ENCODE data around the gene RFC3.

Gene RFC3

GRCh38 chr13:33875618-33876401 is 57.9 kb downstream of the RFC3 start:
- H3K4me3 ChIP-seq (replicated peaks; ENCODE audit: insufficient read depth, low read length): no peak overlapping the region
- DNase-seq (ENCODE audit: low read depth in 1 of 2, low spot score in 1 of 2): no peak
- H3K27ac ChIP-seq (replicated peaks): no peak overlapping the region

DNA sequence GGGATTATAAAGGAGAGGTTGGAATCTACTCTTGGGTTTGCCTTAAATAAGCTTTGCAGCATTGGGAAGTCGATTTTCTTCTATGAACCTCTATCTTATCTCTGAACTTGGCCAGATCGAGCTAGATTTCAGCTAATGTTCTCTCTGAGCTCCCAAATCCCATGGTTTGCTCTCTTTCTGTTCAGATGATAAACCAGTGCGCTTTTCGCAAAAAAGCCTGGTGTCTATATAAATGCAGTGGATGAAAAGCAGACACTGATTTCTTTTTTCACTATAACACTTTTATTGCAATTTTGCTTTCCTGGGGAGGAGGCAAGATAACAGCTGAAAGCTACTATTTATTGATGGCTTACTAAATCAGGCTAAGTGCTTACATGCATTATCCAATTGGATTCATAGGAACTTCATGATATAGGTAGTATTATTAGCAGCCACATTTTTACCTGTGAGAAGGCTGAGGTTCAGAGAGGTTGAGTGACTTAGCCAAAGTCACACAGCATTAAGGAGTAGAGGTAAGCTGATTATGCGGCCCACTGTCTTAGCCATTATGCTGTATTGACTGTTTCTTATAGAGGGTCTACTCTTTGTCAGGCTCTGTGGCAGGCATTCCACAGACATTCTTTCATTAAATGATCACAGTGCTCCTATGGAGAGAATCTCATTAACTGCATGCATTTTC is 58.9 kb downstream of the RFC3 start:
- no peak for TF ChIP-seq REST (IDR thresholded peaks at IDR 0.05; ENCODE audit: insufficient replicate concordance, low read depth)
- TF ChIP-seq CTCF (IDR thresholded peaks at IDR 0.05; ENCODE audit: insufficient read depth, low read length): no peak
- TF ChIP-seq GABPA (IDR thresholded peaks at IDR 0.05; ENCODE audit: low read depth): no peak
- TF ChIP-seq POLR2AphosphoS5 (IDR thresholded peaks at IDR 0.05; ENCODE audit: low read depth): no peak
- TF ChIP-seq SPI1 (IDR thresholded peaks at IDR 0.05; ENCODE audit: borderline replicate concordance, low read depth): no peak
- Histone ChIP-seq H3K4me3 (replicated peaks; ENCODE audit: insufficient read depth, low read length) (no peak overlapping the region), H3K27ac (replicated peaks) (no peak overlapping the region), H3K27me3 (ENCODE audit: insufficient read depth, poor library complexity, severe bottlenecking) (no peaks in the 10 kb centered on the region)
- DNase-seq (ENCODE audit: low read depth in 1 of 2, low spot score in 1 of 2): no peak

More at GRCh38 chr13:33875618-33876401, 57.9 kb downstream of the RFC3 start:
- TF ChIP-seq CTCF (IDR thresholded peaks at IDR 0.05; ENCODE audit: insufficient read depth, low read length): no peak
- TF ChIP-seq POLR2AphosphoS5 (IDR thresholded peaks at IDR 0.05; ENCODE audit: low read depth): no peak
- TF ChIP-seq REST (IDR thresholded peaks at IDR 0.05; ENCODE audit: insufficient replicate concordance, low read depth): no peak
- no peaks in the 10 kb centered on the region for H3K27me3 ChIP-seq (ENCODE audit: insufficient read depth, poor library complexity, severe bottlenecking)

DNA sequence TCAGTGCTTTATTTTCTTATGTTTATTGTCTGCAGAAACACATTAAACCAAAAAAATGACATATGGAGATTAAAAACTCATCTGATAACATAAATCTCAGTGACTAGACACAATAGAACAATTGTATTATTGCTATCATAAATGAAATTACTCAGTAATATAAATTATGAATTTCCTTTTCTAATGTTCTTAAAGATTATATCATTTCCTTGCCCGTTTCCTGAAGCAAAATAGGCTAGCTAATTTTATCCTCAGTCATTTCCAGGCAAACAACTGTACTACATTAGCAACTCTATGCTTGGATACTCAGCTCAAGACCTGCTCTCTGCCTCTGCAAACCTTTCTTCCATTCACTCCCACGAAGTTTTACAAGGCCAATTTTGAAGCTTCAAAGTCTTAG is 61.2 kb downstream of the RFC3 start:
- Histone ChIP-seq H3K4me3 (replicated peaks; ENCODE audit: insufficient read depth, low read length) (no peak overlapping the region), H3K27ac (replicated peaks) (no peak overlapping the region), H3K27me3 (ENCODE audit: insufficient read depth, poor library complexity, severe bottlenecking) (no peaks in the 10 kb centered on the region)
- no peak for DNase-seq (ENCODE audit: low read depth in 1 of 2, low spot score in 1 of 2)
- TF ChIP-seq SPI1 (IDR thresholded peaks at IDR 0.05; ENCODE audit: borderline replicate concordance, low read depth) (no peak), REST (IDR thresholded peaks at IDR 0.05; ENCODE audit: insufficient replicate concordance, low read depth) (no peak)
